Cortex of kidney (tissue), 1 donor: ENCODE results near the gene RSF1.
"Not testable (repeated sequence)": the region's sequence is repeated elsewhere in the genome, so short reads cannot be mapped to it uniquely, and the experiment has no call there.

ENCODE experiments used
- DNase-seq: peaks from one replicate; lab custom pipeline; 2025; lab: John Stamatoyannopoulos, UW

Gene RSF1, protein sequence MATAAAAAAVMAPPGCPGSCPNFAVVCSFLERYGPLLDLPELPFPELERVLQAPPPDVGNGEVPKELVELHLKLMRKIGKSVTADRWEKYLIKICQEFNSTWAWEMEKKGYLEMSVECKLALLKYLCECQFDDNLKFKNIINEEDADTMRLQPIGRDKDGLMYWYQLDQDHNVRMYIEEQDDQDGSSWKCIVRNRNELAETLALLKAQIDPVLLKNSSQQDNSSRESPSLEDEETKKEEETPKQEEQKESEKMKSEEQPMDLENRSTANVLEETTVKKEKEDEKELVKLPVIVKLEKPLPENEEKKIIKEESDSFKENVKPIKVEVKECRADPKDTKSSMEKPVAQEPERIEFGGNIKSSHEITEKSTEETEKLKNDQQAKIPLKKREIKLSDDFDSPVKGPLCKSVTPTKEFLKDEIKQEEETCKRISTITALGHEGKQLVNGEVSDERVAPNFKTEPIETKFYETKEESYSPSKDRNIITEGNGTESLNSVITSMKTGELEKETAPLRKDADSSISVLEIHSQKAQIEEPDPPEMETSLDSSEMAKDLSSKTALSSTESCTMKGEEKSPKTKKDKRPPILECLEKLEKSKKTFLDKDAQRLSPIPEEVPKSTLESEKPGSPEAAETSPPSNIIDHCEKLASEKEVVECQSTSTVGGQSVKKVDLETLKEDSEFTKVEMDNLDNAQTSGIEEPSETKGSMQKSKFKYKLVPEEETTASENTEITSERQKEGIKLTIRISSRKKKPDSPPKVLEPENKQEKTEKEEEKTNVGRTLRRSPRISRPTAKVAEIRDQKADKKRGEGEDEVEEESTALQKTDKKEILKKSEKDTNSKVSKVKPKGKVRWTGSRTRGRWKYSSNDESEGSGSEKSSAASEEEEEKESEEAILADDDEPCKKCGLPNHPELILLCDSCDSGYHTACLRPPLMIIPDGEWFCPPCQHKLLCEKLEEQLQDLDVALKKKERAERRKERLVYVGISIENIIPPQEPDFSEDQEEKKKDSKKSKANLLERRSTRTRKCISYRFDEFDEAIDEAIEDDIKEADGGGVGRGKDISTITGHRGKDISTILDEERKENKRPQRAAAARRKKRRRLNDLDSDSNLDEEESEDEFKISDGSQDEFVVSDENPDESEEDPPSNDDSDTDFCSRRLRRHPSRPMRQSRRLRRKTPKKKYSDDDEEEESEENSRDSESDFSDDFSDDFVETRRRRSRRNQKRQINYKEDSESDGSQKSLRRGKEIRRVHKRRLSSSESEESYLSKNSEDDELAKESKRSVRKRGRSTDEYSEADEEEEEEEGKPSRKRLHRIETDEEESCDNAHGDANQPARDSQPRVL (N-terminal part only)

DNA sequence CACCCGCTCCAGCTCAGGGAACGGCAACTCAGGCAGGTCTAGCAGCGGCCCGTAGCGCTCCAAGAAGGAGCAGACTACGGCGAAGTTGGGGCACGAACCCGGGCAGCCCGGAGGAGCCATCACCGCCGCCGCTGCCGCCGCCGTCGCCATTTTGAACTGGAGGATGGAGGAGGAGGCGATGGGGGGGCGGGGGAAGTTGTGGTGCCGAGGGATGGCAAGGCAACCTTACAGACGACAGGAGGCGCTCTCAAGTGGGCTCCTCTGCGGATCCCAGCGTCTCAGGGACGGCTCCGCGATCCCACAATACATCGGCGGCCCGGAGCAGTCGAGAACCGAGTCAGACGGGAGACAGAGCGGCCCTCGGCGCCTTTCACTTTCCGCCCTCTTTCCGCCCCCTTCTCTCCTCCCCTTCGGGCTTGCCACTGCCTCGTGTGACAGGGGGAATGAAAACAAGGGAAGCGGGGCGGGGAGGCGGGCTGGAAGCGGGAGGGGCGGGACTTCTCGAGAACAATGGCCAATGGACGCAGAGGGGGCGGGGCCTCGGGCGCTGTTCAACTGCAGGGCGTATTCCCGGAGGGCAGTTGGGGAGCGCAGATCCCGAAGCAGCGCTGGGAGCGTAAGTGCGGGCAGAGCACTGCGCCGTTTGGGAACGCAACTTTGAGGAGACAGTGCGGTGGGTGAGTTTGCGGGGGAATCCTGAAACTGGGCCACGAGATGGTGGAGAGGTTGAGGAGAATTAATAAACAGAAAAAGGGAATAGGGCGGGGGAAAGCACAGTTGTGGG, at the start of gene RSF1, which contains the start of gene AAMDC:
TSS of gene RSF1 (minus strand) at position 158 of the 784 bp plus-strand sequence. CDS start at position 150, 8 bp downstream.
TSS of gene AAMDC (plus strand) at position 580 of the 784 bp plus-strand sequence. CDS start 21,353 bp downstream, outside the sequence.
- DNase-seq, result peak; percentile 72

DNA sequence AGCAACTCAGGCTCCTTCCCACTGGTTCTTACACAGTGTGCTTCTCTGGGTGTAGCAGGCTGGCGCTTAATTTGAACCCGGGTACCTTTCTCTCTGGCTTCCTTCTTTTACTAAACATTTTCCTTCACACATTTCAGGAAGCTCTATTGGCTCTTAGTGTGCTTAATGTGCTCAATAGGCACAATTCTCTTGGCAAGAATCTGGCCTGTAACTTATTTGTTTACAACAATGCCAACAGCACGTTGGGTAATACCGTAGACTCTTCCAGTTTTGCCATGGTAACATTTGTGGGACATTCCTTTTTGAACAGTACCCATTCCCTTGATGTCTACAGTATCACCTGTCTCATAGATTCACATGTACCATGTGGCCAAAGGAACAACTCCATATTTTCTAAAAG, 48.2 kb upstream of the RSF1 start:
- DNase-seq, result no peak

DNA sequence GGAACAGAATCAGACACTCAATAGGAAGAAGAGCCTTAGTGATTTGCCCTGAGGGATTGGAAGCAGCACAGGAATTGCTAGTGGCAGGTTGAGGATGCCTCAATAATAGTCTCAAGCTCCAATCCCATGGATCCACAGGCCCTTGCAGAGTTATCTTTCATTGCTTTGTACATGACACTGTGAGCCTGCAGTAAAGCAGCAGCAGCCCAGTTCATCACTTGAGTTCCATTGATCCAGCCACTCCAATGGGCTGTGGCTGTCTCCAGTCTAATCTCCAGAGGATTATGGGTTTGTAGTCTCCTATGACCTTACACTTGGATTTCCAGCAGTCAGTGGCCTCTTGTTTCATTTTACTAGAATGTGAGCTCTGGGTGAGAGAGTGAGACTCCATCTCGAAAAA, 45.8 kb upstream of the RSF1 start:
- DNase-seq, result no peak

DNA sequence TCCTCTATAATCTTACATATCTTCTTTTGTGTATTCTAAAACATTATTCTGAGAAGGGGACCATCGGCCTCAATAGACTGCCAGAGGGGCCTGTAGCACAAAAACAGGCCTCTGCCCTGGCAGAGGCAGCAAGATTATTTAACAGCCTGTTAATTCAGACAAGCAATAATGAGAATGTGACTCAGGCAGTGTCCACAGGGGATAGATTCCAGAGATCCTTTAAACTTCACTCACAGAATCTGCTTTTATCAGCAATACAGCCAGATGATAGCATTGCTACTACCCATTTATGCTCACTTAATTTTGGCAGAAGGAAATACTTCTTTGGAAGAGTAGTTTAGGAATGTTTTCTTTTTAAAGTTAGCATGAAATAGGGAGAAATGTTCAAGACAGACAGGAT, 45.3 kb upstream of the RSF1 start:
- DNase-seq, result no peak

DNA sequence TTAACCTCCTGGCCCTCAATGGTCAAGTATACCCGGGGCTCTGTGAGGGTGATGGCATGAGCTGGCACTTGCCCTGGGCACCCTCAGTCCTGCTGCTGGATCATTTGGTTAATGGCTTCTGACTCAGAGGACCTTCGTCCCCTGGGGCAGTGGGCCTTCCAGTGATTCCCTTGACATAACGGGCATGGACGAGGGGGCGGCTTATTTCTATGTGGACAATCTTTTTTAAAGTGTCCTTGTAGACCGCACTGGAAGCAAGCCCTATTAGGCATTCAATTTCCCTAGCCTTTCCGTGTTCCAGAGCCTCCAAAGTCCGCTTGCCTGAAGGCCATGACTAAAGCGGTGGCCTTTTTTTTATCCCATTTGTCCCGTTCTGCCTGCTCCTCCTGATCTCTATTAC, 40.9 kb upstream of the RSF1 start:
- DNase-seq, result not testable (repeated sequence)

DNA sequence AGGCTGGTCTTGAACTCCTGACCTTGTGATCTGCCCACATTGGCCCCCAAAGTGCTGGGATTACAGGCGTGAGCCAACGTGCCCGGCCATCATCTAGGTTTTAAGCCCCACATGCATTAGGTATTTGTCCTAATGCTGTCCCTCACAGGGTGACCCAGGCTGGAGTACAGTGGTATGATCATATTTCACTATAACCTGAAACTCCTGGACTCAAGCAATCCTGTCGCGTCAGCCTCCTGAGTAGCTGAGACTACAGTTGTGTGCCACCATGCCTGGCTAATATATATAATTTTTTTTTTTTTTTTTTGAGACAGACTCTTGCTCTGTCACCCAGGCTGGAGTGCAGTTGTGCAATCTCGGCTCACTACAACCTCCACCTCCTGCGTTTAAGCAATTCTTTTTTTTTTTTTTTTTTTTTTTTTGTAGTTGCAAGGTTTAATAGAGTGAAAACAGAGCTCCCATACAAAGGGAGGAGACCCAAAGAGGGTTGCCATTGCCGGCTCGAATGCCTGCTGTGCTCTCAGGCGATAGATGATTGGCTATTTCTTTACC, 37.5 kb upstream of the RSF1 start:
- not testable (repeated sequence) for DNase-seq

DNA sequence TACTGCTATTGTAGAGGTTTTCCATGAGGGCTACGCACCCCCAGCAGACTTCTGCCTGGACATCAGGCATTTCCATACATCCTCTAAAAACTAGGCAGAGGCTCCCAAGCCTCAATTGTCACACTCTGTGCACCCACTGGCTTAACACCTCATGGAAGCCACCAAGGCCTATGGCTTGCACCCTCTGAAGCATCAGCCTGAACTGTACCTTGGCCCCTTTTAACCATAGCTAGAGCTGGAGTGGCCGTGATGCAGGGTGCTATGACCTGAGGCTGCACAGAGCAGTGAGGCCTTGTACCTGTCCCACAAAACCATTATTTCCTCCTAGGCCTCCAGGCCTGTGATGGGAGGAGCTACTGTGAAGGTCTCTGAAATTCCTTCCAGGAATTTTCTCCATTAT, 34.3 kb upstream of the RSF1 start:
- DNase-seq, result no peak

DNA sequence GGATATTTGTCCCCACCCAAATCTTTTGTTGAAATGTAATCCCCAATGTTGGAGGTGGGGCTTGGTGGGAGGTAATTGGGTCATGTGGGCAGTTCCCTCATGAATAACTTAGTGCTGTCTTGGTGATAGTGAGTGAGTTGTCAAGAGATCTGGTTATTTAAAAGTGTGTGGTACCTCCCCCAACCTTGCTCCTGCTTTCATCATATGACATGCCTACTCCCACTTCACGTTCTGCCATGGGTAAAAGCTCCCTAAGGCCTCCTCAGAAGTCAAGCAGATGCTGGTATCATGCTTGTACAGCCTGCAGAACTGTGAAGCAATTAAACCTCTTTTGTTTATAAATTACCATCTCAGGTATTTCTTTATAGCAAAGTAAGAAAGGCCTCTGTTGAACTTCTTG, 31.0 kb upstream of the RSF1 start:
- DNase-seq, result no peak

DNA sequence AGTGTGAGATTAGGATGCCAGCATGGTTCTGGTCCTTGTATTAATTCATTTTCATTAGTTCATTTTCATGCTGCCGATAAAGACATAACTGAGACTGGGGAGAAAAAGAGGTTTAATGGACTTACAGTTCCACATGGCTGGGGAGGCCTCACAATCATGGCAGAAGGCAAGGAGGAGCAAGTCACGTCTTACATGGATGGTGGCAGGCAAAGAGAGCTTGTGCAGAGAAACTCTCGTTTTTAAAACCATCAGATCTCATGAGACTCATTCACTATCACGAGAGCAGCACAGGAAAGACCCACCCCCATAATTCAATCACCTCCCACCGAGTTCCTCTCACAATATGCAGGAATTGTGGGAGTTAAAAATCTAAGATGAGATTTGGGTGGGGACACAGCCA, 23.2 kb upstream of the RSF1 start:
- not testable (repeated sequence) for DNase-seq

DNA sequence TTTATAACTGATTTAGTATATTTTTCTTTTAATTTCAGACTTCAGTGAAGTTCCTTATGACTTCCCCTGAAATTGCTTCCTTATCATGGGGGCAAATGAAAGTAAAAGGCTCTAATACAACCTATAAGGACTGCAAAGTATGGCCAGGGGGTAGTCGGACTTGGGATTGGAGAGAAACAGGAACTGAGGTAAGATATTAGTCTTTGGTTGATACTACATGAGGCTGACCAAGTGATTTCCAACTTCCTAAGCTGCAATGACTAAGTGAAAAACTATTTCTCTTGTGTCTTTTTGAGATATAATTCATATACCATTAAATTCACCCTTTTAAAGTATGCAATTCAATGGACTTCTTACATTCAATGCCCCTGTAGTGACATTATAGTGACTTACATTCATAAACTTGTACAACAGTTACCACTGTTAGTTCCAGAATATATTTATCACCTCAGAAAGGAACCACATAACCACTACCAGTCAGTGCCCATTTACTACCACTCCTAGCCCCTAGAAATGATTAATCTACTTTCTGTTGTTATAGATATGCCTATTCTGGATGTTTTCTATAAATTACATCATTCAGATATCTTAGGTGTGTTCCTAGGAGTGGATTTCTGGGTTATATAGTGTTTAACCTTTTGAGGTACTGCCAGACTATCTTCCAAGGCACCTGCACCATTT, 22.1 kb upstream of the RSF1 start:
- DNase-seq, result no peak

DNA sequence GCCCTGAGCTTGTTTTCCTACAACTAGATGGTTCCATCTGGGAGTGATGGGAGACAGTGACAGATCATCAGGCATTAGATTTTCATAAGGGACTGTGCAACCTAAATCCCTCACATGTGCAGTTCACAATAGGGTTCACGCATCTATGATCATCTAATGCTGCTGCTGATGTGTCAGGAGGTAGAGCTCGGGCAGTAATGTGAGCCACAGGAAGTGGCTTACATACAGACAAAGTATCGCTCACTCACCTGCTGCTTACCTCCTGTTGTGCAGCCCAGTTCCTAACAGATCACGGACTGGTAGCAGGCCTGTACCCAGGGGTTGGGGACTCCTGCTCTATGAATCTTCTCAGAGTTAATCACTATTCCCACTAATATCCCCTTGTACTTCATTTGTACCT, 12.8 kb upstream of the RSF1 start:
- DNase-seq, result no peak

DNA sequence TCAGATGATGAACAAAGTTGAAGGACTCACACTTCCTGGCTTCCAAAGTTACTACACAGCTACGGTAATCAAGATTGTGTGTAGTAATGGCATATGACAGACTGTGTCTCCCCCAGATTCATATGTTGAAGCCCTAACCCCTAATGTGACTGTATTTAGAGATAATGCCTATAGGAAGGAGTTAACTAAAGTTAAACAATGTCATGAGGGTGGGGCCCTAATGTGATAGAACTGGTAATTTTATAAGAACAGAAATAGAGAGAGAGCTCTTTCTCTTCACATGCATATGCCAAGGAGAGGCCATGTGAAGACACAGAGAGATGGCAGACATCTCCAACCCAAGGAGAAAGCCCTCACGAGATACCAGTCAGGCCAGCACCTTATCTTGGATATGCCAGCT, 8.4 kb upstream of the RSF1 start:
- DNase-seq, result no peak

DNA sequence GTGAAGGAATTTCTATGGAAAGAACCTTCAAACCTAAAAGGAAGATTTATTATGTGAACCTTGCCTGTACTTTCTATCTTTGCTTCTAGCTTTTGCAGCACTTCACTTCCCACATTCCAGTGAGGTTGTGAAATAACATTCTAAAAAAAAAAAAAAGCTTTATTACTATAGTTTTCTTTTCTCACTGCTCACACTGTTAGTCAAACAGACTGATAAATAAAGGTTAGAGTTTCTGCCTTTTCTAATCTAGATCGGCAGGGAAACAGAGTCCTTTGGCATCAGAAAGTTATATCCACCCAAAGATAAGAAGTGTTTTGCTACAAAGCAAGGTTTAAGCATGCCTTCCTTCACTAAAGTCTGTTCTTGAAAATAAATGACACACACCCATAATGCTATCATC, 3.3 kb upstream of the RSF1 start:
- DNase-seq, result no peak

DNA sequence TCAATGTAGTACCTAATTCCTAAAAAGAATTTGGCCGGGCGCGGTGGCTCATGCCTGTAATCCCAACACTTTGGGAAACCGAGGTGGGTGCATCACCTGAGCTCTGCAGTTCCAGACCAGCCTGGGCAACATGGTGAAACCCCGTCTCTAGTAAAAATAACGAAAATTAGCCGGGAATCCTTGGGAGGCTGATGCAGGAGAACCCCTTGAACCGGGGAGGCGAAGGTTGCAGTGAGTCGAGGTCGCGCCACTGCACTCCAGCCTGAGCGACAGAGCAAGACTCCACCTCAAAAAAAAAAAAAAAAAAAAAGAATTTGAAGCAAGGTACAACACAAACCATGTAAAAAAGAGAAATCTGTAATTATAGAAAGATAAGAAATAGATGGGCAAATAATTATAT, 1.6 kb upstream of the RSF1 start:
- not testable (repeated sequence) for DNase-seq

DNA sequence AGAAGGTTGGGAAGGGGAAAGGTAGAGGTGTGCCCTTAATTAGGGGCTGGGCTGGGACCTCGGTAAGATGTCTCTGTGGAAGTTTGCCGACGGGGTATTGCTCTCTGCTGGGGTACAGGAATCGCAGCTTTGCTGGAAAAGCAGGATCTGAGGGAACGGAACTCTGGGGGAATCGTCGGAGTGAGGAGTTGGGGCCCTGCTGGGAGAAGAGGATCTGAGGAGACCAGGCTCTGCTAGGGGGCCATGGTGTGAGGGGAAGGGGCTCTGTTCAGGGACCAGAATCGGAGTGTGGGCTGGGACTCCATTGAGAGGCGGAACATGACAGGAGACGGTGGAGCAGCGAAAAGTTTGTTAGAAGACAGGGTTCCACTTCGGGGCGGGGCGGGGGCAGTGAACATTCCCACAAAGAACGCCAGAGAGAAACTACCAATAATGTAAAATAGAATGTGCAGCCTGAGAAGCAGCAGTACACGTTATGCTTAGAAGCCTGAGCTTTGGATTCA, 878 bp upstream of the RSF1 start:
- DNase-seq, result no peak

DNA sequence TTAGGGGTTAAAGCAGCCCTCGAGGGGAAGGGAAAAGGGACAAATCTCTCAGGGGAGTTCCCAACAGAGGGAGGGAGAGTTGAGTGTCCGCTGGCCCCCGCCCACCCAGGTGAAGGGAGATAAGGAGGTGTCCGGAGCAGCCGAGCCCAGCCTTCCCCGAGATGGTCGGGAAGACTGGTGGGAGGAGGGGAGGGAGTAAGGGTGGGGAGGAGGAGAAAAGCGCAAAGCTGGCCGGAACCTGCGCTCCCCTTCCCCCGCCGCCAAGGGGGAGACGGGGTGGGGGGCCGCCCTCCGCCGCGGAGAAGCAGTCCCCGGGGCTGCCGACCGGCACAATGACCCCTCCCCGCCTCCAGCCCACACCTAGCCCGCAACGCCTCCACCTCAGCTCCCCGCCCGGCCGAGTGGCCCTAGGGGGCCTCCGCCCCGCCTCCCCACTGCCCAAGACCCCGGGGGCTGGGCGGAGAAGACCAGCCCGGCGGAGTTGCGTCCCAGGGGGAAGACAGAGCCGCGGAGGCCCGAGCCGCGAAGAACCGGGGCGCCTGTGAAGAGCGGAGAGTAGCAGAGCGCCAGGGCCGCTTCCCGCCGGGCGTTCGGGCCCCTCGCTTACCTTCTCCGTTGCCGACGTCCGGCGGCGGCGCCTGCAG, 479 bp downstream of the RSF1 start:
- no peak for DNase-seq

DNA sequence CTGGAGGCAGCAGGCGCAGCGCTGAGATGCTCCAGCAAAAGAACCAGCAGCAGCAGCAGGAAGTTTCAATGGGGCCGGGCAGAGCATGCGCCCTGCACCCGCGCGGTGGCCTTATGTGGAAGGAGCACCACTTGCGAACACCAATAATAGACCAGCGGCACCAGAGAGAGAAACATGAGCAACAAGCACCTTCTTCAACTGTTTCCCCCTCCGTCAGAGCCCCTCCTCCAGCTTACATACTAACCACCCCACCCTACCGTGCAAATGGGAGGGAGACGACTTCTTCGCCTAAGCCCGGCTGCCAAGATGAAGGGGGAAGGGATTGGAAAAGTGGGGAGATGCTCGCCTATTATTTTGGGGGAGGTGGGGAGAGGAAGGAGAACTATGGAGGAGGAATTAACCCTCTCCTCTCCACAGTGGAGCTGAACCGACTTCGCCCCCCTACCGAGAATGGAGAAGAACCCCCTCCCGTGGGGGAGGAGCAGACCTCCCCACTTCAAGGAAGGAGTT, 1.1 kb downstream of the RSF1 start:
- no peak for DNase-seq

DNA sequence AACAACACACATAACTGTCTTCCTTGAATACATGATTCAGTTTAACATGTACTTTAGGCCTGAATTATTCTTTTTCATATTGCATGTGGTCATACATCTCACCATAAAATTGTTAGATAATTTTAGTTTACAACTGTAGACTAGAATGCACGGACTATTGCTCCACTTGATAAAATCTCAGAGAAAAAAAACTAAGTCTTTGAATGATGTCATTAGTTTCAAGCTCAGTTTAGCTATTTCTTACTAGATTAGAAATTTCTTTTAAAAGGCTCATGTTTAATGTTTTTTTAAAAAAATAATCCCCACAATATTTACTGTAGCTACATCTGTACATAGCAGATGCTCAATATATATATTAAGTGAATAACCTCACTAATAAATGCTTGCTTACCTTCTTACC, 5.1 kb downstream of the RSF1 start:
- no peak for DNase-seq

DNA sequence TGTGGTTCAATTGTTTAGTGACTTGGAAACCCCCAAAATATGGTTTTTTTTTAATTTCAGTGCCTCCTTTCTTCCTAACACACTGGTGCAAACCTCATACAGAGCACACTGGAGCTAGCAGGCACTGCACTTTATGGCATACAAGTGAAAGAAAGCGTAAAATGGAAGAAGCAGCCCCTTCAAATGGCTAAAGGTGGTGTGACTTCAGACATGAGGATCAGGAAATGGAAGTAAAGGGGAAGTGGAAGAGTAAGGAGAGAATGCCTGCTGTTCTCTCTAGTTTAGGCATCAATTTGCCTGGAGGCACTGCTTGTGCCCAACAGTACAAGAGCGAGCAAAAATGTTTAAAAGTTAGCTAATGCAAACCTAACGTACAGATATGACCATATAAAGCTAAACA, 5.7 kb downstream of the RSF1 start:
- DNase-seq, result no peak
